Measurements from ENCODE around the gene RARA.
"Not testable (repeated sequence)": the region's sequence is repeated elsewhere in the genome, so short reads cannot be mapped to it uniquely, and the experiment has no call there.

RARA gene

GRCh38 chr17:40366076-40366860 is 57.3 kb downstream of the RARA start:
- TF ChIP-seq CTCF (conservative IDR thresholded peaks at IDR 0.05; ENCODE audit: low read length): no peak
- TF ChIP-seq EZH2phosphoT487 (IDR thresholded peaks at IDR 0.05; ENCODE audit: borderline replicate concordance): no peak
- Histone ChIP-seq H2AFZ (ENCODE audit: low read length) (no peak overlapping the region), H3K36me3 (ENCODE audit: insufficient read depth, low read length) (no peaks in the 10 kb centered on the region), H3F3A (ENCODE audit: low read depth) (no peaks in the 10 kb centered on the region), H4K20me1 (ENCODE audit: insufficient read depth, low read length, poor library complexity, severe bottlenecking) (no peaks in the 10 kb centered on the region), H3K9me2 (replicated peaks; ENCODE audit: low read depth, low read length) (no peaks in the 10 kb centered on the region), H3K4me2 (ENCODE audit: low read depth, low read length, poor library complexity, severe bottlenecking) (no peak overlapping the region), H3K27me3 (ENCODE audit: insufficient read depth, low read length, poor library complexity, severe bottlenecking) (no peaks in the 10 kb centered on the region), H3K9ac (ENCODE audit: low read depth, low read length, poor library complexity, severe bottlenecking) (no peak overlapping the region), H3K9me3 (ENCODE audit: insufficient read depth, low read depth, low read length) (no peaks in the 10 kb centered on the region), H3K4me1 (ENCODE audit: insufficient read depth, low read length, poor library complexity, severe bottlenecking) (no peaks in the 10 kb centered on the region), H3K4me3 (ENCODE audit: low read length, poor library complexity, severe bottlenecking) (no peak overlapping the region), H3K79me2 (ENCODE audit: insufficient read depth, low read length) (no peaks in the 10 kb centered on the region)

- H2AFZ ChIP-seq (ENCODE audit: low read length): no peak overlapping the region
- H3K9me3 ChIP-seq (ENCODE audit: insufficient read depth, low read depth, low read length): no peaks in the 10 kb centered on the region
- H3K36me3 ChIP-seq (ENCODE audit: insufficient read depth, low read length): no peaks in the 10 kb centered on the region
- H3K9me2 ChIP-seq (replicated peaks; ENCODE audit: low read depth, low read length): no peaks in the 10 kb centered on the region
- H3K79me2 ChIP-seq (ENCODE audit: insufficient read depth, low read length): no peaks in the 10 kb centered on the region
- H3K4me3 ChIP-seq (ENCODE audit: low read length, poor library complexity, severe bottlenecking): no peak overlapping the region
- H3K27me3 ChIP-seq (ENCODE audit: insufficient read depth, low read length, poor library complexity, severe bottlenecking): no peaks in the 10 kb centered on the region
- TF ChIP-seq EZH2phosphoT487 (IDR thresholded peaks at IDR 0.05; ENCODE audit: borderline replicate concordance): no peak
- TF ChIP-seq CTCF (conservative IDR thresholded peaks at IDR 0.05; ENCODE audit: low read length): no peak
- no peak overlapping the region for H3K9ac ChIP-seq (ENCODE audit: low read depth, low read length, poor library complexity, severe bottlenecking)
- no peaks in the 10 kb centered on the region for H4K20me1 ChIP-seq (ENCODE audit: insufficient read depth, low read length, poor library complexity, severe bottlenecking)
- H3K4me1 ChIP-seq (ENCODE audit: insufficient read depth, low read length, poor library complexity, severe bottlenecking): peaks cover 7% of the 10 kb centered on the region
- no peak overlapping the region for H3K4me2 ChIP-seq (ENCODE audit: low read depth, low read length, poor library complexity, severe bottlenecking)
- no peaks in the 10 kb centered on the region for H3F3A ChIP-seq (ENCODE audit: low read depth)
Measured at GRCh38 chr17:40366861-40367518, 58.0 kb downstream of the RARA start.

- not testable (repeated sequence) for H3K9me3 ChIP-seq (ENCODE audit: insufficient read depth, low read depth, low read length); H3K27me3 ChIP-seq (ENCODE audit: insufficient read depth, low read length, poor library complexity, severe bottlenecking); H3K9ac ChIP-seq (ENCODE audit: low read depth, low read length, poor library complexity, severe bottlenecking); H4K20me1 ChIP-seq (ENCODE audit: insufficient read depth, low read length, poor library complexity, severe bottlenecking); H3K79me2 ChIP-seq (ENCODE audit: insufficient read depth, low read length); H3K4me3 ChIP-seq (ENCODE audit: low read length, poor library complexity, severe bottlenecking); H3F3A ChIP-seq (ENCODE audit: low read depth); H2AFZ ChIP-seq (ENCODE audit: low read length); H3K4me2 ChIP-seq (ENCODE audit: low read depth, low read length, poor library complexity, severe bottlenecking); H3K9me2 ChIP-seq (replicated peaks; ENCODE audit: low read depth, low read length); H3K36me3 ChIP-seq (ENCODE audit: insufficient read depth, low read length)
- H3K4me1 ChIP-seq (ENCODE audit: insufficient read depth, low read length, poor library complexity, severe bottlenecking): peaks cover 12% of the 10 kb centered on the region
Measured at GRCh38 chr17:40367728-40368127, 58.7 kb downstream of the RARA start.
